H1 (cell line): Measurements from ENCODE around the gene KCNQ2. TPM values are rescaled to one million over a fixed set of nuclear protein-coding genes. Genes with fewer than 3 reads are reported as not detected.

Source experiments
- RAD21 ChIP-seq, 2 experiments: IDR thresholded peaks in 1 of 2; conservative IDR thresholded peaks in 1 of 2; 2 replicates each; pipeline ENCODE4 v1.6.1; 2011; ENCODE audit warnings: low read depth in 2 of 2, low read length in 2 of 2, improper control_type of control experiment in 1 of 2, inconsistent platforms in 1 of 2, mild to moderate bottlenecking in 1 of 2, moderate library complexity in 1 of 2
- polyA plus RNA-seq, 7 experiments: library from polyadenylated mRNA; depleted of rRNA in 3 of 7; stranded (reverse) in 5 of 7; unstranded in 2 of 7; fragments of >200 nt in 5 of 7; fragments of 200-250 nt in 2 of 7; gene quantifications; 1 replicate in 5 of 7; 2 replicates in 1 of 7; 4 replicates in 1 of 7; pipeline versions ENCODE4 v1.2.1 to v1.2.3, GENCODE V29; 2011 to 2013; ENCODE audit warnings: missing spikeins in 2 of 7, mixed read lengths in 2 of 7
- total RNA-seq: library from RNA; stranded (reverse); fragmentation: NEBNext Ultra II Directional; extraction: Animal tissue kit (Norgen Biotek cat#: 25700); gene quantifications from 2 replicates; pipeline ENCODE4 v1.2.1, GENCODE V29; 2021

Gene KCNQ2
- total and polyA plus RNA-seq, 2 of the 8 experiments (the other 6 are each of a cell fraction or from before 2014, with no cell fraction given) = 82.6 to 243 TPM

DNA sequence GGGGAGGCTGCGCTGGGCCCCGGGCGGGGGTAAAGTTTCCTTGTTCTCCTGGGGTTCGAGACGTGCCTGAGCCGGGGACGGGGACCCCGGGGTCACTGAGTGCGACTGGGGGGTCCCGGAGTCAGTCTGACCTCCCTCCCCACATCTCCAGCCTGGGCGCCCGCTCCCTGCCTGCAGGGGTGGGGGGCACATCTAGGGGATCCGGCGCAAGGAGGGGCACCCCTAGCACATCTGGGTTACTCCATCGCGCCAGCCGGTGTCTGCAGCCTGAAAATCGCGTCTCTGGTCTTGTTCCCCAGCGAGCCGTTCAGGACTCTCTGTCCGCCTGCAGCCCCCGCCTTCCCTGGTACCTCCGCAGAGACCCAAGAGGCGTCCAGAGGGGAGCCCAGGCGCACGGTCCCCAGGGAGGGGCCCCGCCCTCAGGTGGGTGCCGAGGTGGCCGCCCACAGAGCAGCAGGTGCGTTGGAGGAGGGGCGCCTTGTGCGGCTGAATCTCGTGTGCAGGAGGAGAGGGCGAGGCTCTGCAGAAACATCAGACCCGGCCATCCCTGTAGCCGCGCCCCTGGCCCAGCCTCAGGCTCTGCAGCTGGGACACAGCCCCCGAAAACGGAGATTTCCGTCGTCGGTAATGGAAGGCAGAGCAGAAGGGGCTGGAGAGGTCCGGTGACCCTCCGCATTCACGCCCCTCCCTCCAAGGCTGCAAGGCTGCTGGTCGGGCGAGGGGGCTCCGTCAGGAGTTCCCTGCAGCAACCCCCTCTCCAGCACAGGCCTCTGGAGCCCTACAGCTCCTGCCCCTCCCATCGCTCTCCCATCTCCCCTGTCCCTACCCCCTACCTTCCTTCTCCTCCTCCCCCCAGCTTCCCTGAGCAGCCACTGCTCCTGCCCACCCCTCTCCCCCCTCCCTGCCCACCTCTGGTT, 110.7 kb downstream of the KCNQ2 start (continued):
- TF ChIP-seq RAD21 (IDR thresholded peaks at IDR 0.05 in 1 of 2, conservative IDR thresholded peaks at IDR 0.05 in 1 of 2; ENCODE audit: low read depth in 2 of 2, low read length in 2 of 2) = no peak
- TF ChIP-seq, all 59 proteins: peak for 1
